ENCODE data around the gene KRTAP13-4. TPM values are rescaled to one million over a fixed set of nuclear protein-coding genes. Genes with fewer than 3 reads are reported as not detected.

KRTAP13-4 gene
- polyA plus RNA-seq, 1 donor (not counting 4 experiments of a cell fraction or from before 2014, with no cell fraction given): not detected

DNA sequence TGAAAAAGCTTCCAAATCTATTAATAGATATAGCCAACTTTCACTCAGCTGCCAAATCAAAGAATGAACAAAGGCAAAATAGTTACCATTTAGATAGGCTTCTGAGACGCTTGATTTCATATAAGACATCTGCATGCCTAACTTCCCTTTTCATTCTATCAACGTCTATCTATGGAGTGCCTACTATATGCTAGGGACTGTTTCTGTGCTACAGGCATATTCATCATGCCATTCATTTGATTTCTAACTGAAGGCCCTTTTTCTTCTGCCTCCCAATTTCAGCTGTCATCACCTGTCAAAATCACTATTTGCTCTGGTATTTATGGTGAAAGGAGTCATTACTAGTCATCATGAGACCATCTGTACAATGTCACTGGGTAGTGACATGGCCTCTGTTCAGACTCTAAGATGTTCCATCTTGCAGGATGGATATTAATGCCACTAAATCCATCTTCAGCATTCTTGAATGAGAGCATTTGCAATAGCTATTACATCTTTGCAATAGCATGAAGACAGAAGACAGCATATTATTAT lies 38.5 kb upstream of the KRTAP13-4 start:
- no peaks in the 10 kb centered on the region for H3K79me2 ChIP-seq (ENCODE audit: control insufficient read depth, insufficient read depth, low read length)
- H3K9me1 ChIP-seq (ENCODE audit: control insufficient read depth, extremely low read depth, insufficient read depth, low read length): no peaks in the 10 kb centered on the region
- no peaks in the 10 kb centered on the region for H3K4me1 ChIP-seq (ENCODE audit: control insufficient read depth, extremely low read depth, insufficient read depth, low read length)
- H3K27me3 ChIP-seq (ENCODE audit: control insufficient read depth, extremely low read depth, insufficient read depth, low read length): no peaks in the 10 kb centered on the region
- dilution Hi-C loops (cut with MboI; ENCODE audit: extremely low pct_ligation_motif_present, low sequenced_read_pairs): no loop called here
- H4K20me1 ChIP-seq (ENCODE audit: control insufficient read depth, extremely low read depth, insufficient read depth, low read length): no peaks in the 10 kb centered on the region
- H3K36me3 ChIP-seq (ENCODE audit: control insufficient read depth in 2 of 2, extremely low read depth in 1 of 2, insufficient read depth in 2 of 2, low read length in 2 of 2): no peaks in the 10 kb centered on the region
- DNase-seq (ENCODE audit: low read depth, low spot score) (no peak), FAIRE-seq (no peak)
- H3K27ac ChIP-seq (ENCODE audit: control insufficient read depth, insufficient read depth, low read length): no peak overlapping the region
- H2AFZ ChIP-seq (ENCODE audit: control insufficient read depth, low read length): no peak overlapping the region
- no peak overlapping the region for H3K4me2 ChIP-seq (ENCODE audit: control insufficient read depth, extremely low read depth, insufficient read depth, low read depth, low read length)
- H3K9ac ChIP-seq (ENCODE audit: control insufficient read depth, extremely low read depth, insufficient read depth, low read length): no peak overlapping the region
- no peak for TF ChIP-seq EZH2 (IDR thresholded peaks at IDR 0.05; ENCODE audit: low read length)
- TF ChIP-seq, protein P1, sequence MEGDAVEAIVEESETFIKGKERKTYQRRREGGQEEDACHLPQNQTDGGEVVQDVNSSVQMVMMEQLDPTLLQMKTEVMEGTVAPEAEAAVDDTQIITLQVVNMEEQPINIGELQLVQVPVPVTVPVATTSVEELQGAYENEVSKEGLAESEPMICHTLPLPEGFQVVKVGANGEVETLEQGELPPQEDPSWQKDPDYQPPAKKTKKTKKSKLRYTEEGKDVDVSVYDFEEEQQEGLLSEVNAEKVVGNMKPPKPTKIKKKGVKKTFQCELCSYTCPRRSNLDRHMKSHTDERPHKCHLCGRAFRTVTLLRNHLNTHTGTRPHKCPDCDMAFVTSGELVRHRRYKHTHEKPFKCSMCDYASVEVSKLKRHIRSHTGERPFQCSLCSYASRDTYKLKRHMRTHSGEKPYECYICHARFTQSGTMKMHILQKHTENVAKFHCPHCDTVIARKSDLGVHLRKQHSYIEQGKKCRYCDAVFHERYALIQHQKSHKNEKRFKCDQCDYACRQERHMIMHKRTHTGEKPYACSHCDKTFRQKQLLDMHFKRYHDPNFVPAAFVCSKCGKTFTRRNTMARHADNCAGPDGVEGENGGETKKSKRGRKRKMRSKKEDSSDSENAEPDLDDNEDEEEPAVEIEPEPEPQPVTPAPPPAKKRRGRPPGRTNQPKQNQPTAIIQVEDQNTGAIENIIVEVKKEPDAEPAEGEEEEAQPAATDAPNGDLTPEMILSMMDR (optimal IDR thresholded peaks at IDR 0.05 in 1 of 3, IDR thresholded peaks at IDR 0.05 in 1 of 3, conservative IDR thresholded peaks at IDR 0.05 in 1 of 3; ENCODE audit: extremely low read depth in 1 of 3, insufficient read depth in 2 of 3, low read length in 3 of 3): no peak
- H3K9me3 ChIP-seq (ENCODE audit: control insufficient read depth, low read depth, low read length): no peaks in the 10 kb centered on the region
- H3K4me3 ChIP-seq (ENCODE audit: control insufficient read depth in 2 of 3, extremely low read depth in 1 of 3, insufficient read depth in 2 of 3, low read depth in 1 of 3, low read length in 3 of 3): no peak overlapping the region

DNA sequence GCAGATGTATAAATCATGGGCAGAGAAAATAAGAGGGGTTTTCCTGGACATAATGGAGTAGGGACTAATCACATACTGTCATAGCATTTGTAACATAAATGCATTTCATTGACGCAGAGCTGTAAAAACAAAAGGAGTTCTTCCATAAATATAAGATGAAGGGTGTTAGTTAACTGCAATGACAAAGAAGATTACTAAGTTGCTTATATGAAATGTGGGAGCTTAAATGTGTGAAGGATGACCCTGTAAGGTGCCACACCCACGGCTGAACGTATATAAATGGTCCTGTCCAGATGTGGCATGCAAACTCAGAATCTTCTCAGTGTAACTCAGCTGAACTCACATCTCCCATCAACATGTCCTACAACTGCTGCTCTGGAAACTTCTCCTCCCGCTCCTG lies 34.3 kb upstream of the KRTAP13-4 start, which contains the start of gene KRTAP13-1:
Gene KRTAP13-1 (plus strand): TSS at position 301 of the 400 bp plus-strand sequence. CDS start 56 bp downstream, at position 357.
- Histone ChIP-seq H3K79me2 (ENCODE audit: control insufficient read depth, insufficient read depth, low read length) (no peaks in the 10 kb centered on the region), H3K4me3 (ENCODE audit: control insufficient read depth in 2 of 3, extremely low read depth in 1 of 3, insufficient read depth in 2 of 3, low read depth in 1 of 3, low read length in 3 of 3) (no peak within 1 kb of the TSS), H2AFZ (ENCODE audit: control insufficient read depth, low read length) (no peak within 1 kb of the TSS), H3K9me3 (ENCODE audit: control insufficient read depth, low read depth, low read length) (no peaks in the 10 kb centered on the region), H3K27ac (ENCODE audit: control insufficient read depth, insufficient read depth, low read length) (no peak within 1 kb of the TSS), H3K4me2 (ENCODE audit: control insufficient read depth, extremely low read depth, insufficient read depth, low read depth, low read length) (no peak within 1 kb of the TSS), H4K20me1 (ENCODE audit: control insufficient read depth, extremely low read depth, insufficient read depth, low read length) (no peaks in the 10 kb centered on the region), H3K27me3 (ENCODE audit: control insufficient read depth, extremely low read depth, insufficient read depth, low read length) (no peaks in the 10 kb centered on the region), H3K9me1 (ENCODE audit: control insufficient read depth, extremely low read depth, insufficient read depth, low read length) (no peaks in the 10 kb centered on the region), H3K36me3 (ENCODE audit: control insufficient read depth in 2 of 2, extremely low read depth in 1 of 2, insufficient read depth in 2 of 2, low read length in 2 of 2) (no peaks in the 10 kb centered on the region), H3K9ac (ENCODE audit: control insufficient read depth, extremely low read depth, insufficient read depth, low read length) (no peak within 1 kb of the TSS), H3K4me1 (ENCODE audit: control insufficient read depth, extremely low read depth, insufficient read depth, low read length) (no peaks in the 10 kb centered on the region)
- dilution Hi-C loops (cut with MboI; ENCODE audit: extremely low pct_ligation_motif_present, low sequenced_read_pairs): no loop called here
- FAIRE-seq (no peak), DNase-seq (ENCODE audit: low read depth, low spot score) (no peak)
- TF ChIP-seq, protein P1 (optimal IDR thresholded peaks at IDR 0.05 in 1 of 3, IDR thresholded peaks at IDR 0.05 in 1 of 3, conservative IDR thresholded peaks at IDR 0.05 in 1 of 3; ENCODE audit: extremely low read depth in 1 of 3, insufficient read depth in 2 of 3, low read length in 3 of 3): no peak
- TF ChIP-seq EZH2 (IDR thresholded peaks at IDR 0.05; ENCODE audit: low read length): no peak
